ENCODE data around the gene ACTL6B.
"Not testable (repeated sequence)": the region's sequence is repeated elsewhere in the genome, so short reads cannot be mapped to it uniquely, and the experiment has no call there.

Gene ACTL6B

DNA sequence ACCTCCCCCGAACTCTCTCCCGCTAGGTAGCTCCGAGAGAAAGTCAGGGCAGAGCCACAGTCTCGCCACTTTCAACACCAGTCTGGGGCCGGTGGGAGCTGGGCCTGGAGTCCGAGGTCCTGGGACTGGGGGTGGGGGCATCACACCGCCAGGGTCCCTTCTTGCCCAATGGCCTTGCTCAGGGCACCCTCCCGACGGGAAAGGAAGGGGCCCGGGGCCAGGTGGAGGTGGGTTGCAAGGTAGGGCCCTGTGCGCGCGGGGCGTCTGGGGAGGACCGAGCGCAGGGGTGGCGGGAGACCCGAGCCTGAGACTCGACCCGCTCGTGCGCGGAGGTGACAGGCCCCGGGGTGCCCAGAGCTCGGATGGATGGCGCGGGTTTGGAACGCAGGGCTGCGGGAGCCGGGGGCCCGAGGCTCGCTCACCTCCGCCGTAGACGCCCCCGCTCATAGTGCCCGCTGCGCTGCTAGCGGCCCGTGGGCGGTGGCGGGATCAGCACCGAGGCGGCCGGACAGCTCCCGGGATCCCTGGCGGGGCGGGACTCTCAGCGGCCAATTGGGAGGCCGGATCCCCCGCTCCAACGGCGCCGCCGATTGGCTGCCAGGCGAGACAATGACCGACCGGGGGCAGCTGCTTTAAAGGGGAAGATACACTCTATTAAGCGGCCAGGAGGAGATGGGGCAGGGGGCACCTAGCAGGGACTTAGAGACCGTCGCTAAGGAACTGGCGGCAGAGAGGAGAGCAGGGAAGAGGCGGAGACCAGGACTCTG lies at the start of gene ACTL6B:
ACTL6B (minus strand) TSS at position 541 of the 767 bp plus-strand sequence; CDS start at position 447, 94 bp downstream.
- in situ Hi-C loops (cut with MboI; ENCODE audit: low sequenced_read_pairs) = no loop called here

- in situ Hi-C loops (cut with MboI; ENCODE audit: low sequenced_read_pairs) = no loop called here
Measured at GRCh38 chr7:100705320-100705752, 49.1 kb upstream of the ACTL6B start.

DNA sequence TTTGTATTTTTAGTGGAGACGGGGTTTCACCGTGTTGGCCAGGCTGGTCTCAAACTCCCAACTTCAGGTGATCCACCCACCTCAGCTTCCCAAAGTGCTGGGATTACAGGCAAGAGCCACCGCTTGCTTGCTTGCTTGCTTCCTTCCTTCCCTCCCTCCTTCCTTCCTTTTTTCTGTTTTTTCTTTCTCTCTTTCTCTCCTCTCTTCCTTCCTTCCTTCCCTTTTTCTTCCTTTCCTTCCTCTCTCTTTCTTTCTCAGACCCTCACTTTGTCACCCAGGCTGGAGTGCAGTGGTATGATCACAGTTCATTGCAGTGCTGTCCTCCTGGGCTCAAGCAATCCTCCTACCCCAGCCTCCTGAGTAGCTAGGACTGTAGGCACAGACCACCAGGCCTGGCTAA lies 44.8 kb upstream of the ACTL6B start:
- in situ Hi-C loops (cut with MboI; ENCODE audit: low sequenced_read_pairs) = not testable (repeated sequence)

DNA sequence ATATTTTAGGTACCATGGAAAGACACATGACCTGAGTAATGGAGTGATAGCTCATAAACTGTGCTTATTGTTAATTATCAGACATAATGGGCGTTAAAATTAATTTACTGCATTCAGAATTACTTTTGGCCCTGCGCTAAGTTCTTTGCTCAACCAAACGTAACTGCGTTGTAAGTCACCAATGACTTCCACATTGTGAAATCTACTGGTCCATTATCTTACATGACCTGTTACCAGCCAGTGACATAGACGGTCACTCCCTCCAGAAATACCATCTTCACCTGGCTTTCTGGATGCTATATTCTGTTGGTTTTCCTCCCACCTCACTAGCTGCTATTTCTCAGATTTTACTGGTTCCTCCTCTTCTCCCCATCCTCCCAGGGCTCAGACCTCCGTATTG lies 42.8 kb upstream of the ACTL6B start:
- in situ Hi-C loops (cut with MboI; ENCODE audit: low sequenced_read_pairs) = no loop called here

DNA sequence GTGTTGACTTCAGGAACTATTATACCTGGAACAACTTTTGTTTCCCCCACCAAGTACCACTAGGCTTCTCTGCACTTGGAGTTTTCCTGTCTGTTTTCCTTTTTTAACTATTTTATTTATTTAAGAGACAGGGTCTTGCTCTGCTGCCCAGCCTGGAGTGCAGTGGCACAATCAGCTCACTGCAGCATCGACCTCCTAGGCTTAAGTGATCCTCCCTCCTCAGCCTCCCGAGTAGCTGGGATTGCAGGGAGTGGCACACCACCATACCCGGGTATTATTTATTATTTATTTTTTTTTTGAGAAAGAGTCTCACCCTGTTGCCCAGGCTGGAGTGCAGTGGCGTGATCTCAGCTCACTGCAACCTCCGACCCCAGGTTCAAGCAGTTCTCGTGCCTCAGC lies 39.9 kb upstream of the ACTL6B start:
- in situ Hi-C loops (cut with MboI; ENCODE audit: low sequenced_read_pairs) = no loop called here

GRCh38 chr7:100694098-100694745 lies 38.0 kb upstream of the ACTL6B start, which contains the start of gene GIGYF1:
TSS of gene GIGYF1 (minus strand) at chr7:100694250. CDS start at chr7:100688238, 6,012 bp downstream.
- in situ Hi-C loops (cut with MboI; ENCODE audit: low sequenced_read_pairs) = no loop called here

DNA sequence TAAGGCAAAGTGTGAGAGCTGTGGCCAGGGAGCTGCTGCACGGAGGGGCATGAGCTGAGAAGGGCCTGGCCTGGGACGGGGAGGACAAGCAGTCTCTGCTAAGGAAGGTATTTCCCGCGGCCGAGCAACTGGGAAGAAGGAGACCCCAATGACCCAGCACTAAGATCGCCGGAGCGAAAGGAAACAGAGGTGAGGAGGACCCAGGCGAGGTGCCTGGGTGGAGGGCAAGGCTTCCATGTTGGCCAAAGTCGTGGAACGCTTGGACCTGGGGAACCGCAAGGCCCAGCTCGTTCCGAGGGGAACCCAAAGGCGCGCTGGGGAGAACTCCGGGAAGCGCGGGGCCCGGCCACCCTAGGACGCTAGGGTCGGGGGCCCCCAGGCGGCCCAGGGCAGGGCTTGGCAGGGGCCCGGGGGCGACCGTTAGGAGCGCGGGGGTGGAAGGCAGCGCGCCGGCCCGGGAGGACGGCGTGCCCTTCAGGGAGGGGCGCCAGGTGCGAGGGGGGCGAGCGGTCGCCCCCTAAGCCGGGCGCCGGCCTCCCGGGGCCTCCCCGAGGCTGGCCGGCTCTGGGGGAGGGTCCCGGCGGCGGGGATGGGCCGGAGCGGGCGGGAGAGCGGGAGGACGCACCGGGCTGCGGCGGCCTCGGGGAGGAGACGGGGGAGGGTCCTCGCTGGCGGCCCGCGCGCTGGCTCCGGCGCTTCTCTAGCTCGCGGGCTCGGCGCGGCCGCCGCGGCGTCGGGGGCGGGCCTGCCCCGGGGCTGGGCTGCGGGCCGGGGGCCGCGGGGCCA lies 37.3 kb upstream of the ACTL6B start:
- in situ Hi-C loops (cut with MboI; ENCODE audit: low sequenced_read_pairs) = no loop called here

DNA sequence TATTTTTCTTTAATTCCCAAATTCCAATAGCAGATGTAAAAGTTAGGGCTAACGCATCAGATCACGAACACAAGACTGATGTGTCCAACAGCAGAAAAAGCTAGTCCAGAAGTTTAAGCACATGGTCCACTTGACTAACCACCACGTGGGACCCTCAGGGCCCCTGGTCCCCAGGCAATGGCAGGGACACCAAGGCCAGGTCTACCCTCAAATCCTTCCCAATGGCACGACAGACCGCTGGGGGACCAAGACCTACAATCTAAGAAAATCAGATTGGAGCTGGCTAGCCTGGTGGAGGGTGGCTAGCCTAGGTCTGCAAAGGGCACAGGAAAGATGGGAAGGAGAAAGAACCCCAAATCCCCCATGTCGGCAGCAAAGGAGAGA lies 36.3 kb upstream of the ACTL6B start:
- in situ Hi-C loops (cut with MboI; ENCODE audit: low sequenced_read_pairs) = no loop called here

GRCh38 chr7:100691676-100692577 lies 35.7 kb upstream of the ACTL6B start:
- in situ Hi-C loops (cut with MboI; ENCODE audit: low sequenced_read_pairs) = no loop called here

- in situ Hi-C loops (cut with MboI; ENCODE audit: low sequenced_read_pairs) = no loop called here
Measured at GRCh38 chr7:100689230-100690135, 33.2 kb upstream of the ACTL6B start.

GRCh38 chr7:100688326-100688860 lies 32.1 kb upstream of the ACTL6B start:
- in situ Hi-C loops (cut with MboI; ENCODE audit: low sequenced_read_pairs) = no loop called here

DNA sequence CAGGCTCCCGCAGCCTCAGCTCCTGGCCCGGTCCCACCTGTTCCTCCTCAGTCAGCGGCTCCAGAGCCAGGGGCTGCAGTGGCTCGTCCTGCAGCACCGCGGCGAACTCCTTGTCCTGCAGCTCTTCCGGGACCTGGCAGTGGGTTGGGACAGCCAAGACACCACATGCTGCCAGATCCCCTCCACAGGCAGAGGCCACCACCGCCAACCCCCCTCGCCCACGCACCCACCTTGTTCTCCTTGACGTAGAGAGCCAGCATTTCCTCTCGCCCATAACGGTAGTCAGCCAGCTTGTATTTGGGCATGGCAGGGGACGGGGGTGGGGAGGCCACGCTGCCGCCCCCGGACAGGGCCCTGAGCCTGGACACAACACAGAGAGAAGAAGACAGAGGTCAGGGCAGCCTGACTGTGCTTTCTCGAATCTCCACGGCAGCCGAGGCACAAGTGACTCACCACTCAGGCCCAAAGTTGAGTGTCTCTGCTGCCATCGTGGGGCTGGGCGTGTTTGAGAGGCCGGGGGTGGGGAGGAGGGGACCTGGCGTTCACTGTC lies 31.6 kb upstream of the ACTL6B start:
- in situ Hi-C loops (cut with MboI; ENCODE audit: low sequenced_read_pairs) = no loop called here

- in situ Hi-C loops (cut with MboI; ENCODE audit: low sequenced_read_pairs) = no loop called here
Measured at GRCh38 chr7:100687261-100687660, 31.0 kb upstream of the ACTL6B start.

- in situ Hi-C loops (cut with MboI; ENCODE audit: low sequenced_read_pairs) = no loop called here
Measured at GRCh38 chr7:100686822-100687211, 30.6 kb upstream of the ACTL6B start.

GRCh38 chr7:100686201-100686821 lies 30.1 kb upstream of the ACTL6B start:
- in situ Hi-C loops (cut with MboI; ENCODE audit: low sequenced_read_pairs) = no loop called here

DNA sequence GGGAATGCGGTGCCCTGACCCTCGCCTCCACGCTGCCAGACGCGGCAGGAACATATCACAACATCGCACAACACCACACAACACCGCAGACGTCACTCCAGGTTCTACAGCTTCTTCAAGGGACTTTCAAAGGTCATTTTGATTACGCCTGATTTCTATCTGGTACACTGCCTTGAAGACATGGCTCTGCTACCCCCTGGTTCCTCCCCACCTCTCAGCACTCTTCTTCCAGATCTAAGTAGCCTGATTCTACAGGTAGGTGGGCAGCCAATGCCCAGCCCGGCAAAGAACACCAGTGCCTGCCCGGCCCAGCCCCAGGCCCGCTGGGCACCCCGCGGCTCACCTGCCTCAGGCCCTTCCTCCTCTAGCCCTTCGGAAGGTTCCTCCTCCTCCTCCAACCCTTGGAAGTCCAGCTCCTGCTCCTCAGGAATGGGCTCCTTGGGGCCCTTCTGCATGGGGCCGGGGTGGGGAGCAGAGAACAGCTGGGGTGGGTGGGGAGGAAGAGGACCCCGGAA lies 29.4 kb upstream of the ACTL6B start:
- in situ Hi-C loops (cut with MboI; ENCODE audit: low sequenced_read_pairs) = no loop called here

DNA sequence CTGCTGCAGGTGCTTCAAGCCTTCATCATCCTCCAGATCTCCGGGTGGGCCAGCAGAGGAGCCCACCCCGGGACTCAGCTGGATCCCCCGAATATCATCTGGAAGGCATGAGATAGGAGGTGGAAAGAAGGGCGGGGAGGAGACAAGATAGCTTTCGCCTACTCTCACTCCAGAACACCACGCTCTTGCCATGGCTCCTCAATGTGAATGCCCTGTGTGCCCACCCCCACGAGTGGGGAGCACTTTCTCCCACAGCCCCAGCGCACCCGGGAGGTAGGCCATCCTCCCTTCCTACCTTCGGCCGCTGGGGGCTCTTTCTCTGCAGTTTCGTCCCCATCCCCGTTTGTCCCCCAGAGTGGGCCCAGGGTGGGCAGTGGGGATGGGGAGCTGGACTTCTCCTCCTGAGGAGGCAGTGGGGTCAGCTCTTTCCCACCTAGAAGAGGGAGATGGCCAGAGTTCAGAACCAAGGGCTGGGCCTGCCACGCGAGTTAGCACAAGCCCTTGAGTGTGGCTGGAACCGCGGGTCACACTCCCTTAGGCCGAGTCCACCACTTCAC lies 28.9 kb upstream of the ACTL6B start:
- in situ Hi-C loops (cut with MboI; ENCODE audit: low sequenced_read_pairs) = no loop called here

- in situ Hi-C loops (cut with MboI; ENCODE audit: low sequenced_read_pairs) = no loop called here
Measured at GRCh38 chr7:100684534-100685042, 28.3 kb upstream of the ACTL6B start.
